Tibial nerve (tissue), 4 donors: ENCODE data around the gene KRT71. TPM values are rescaled to one million over a fixed set of nuclear protein-coding genes. Genes with fewer than 3 reads are reported as not detected.
"Not testable (repeated sequence)": the region's sequence is repeated elsewhere in the genome, so short reads cannot be mapped to it uniquely, and the experiment has no call there.

Experiments used
- DNase-seq, 2 donors: peaks; one replicate each; pipeline ENCODE4 v3.0.0-alpha.2; 2019; ENCODE audit warnings: low spot score in 2 of 2
- H3K27ac ChIP-seq, 4 donors: fragments of 200-600 bp; sonication (generic) in 3 of 4; one replicate each; pipeline ENCODE4 v1.5.1; 2017 to 2019; ENCODE audit warnings: mild to moderate bottlenecking in 1 of 4
- H3K27me3 ChIP-seq, 2 donors: fragments of 200-600 bp; sonication (generic) in 1 of 2; one replicate each; pipeline versions ENCODE4 v1.5.1 to v1.6.0; 2017 to 2019
- H3K36me3 ChIP-seq, 3 donors: fragments of 200-600 bp; sonication (generic); one replicate each; pipeline ENCODE4 v1.5.1; 2018 to 2019
- H3K4me1 ChIP-seq, 4 donors: fragments of 200-600 bp; sonication (generic) in 3 of 4; one replicate each; pipeline ENCODE4 v1.5.1; 2017 to 2019
- H3K4me3 ChIP-seq, 4 donors: fragments of 200-600 bp; sonication (generic) in 3 of 4; one replicate each; pipeline ENCODE4 v1.5.1; 2017 to 2019; ENCODE audit warnings: mild to moderate bottlenecking in 1 of 4, moderate library complexity in 1 of 4
- H3K9me3 ChIP-seq, 4 donors: fragments of 200-600 bp; sonication (generic) in 3 of 4; one replicate each; pipeline ENCODE4 v1.5.1; 2017 to 2019
- EP300 ChIP-seq, 2 donors: sonication (generic); formaldehyde crosslinking; IDR thresholded peaks; one replicate each; pipeline ENCODE4 v1.6.1; 2017; ENCODE audit warnings: antibody characterized with exemption in 2 of 2, mild to moderate bottlenecking in 1 of 2
- POLR2A ChIP-seq, 2 donors: fragments of 450-650 bp; IDR thresholded peaks; one replicate each; pipeline ENCODE4 v1.6.1; 2017; ENCODE audit warnings: antibody characterized with exemption in 2 of 2, mild to moderate bottlenecking in 2 of 2, moderate library complexity in 2 of 2
- WGBS, 2 donors: methylation state at CpG; one replicate each; pipeline ENCODE4 v1.1.5; 2018; 5-methylcytosine and 5-hydroxymethylcytosine counted together
- total RNA-seq, 4 donors: library from RNA; depleted of rRNA; stranded (reverse); fragments of >200 nt; gene quantifications; one replicate each; pipeline ENCODE4 v1.1.0, GENCODE V29; 2016
- TF ChIP-seq, protein P1 (sequence below), 5 experiments: fragments of 200-600 bp in 3 of 5; fragments of 450-650 bp in 2 of 5; sonication (generic) in 3 of 5; IDR thresholded peaks; one replicate each; pipeline ENCODE4 v1.5.1; 2016 to 2019; ENCODE audit warnings: antibody characterized with exemption in 5 of 5, mild to moderate bottlenecking in 3 of 5, moderate library complexity in 2 of 5

Gene KRT71
- total RNA-seq, 4 donors from 2014 or later, result not detected

GRCh38 chr12:52600071-52600470, 47.1 kb upstream of the KRT71 start:
- Histone ChIP-seq H3K36me3 (no peaks in the 10 kb centered on the region), H3K27ac (no peak overlapping the region), H3K9me3 (no peaks in the 10 kb centered on the region), H3K4me3 (no peak overlapping the region), H3K27me3 (peaks cover 0 to 40% of the 10 kb centered on the region in 2 donors), H3K4me1 (peaks cover 0 to 5% (median 0%) of the 10 kb centered on the region in 4 donors)
- no peak for DNase-seq
- no peak for TF ChIP-seq EP300 (IDR thresholded peaks at IDR 0.05)
- TF ChIP-seq, protein P1, sequence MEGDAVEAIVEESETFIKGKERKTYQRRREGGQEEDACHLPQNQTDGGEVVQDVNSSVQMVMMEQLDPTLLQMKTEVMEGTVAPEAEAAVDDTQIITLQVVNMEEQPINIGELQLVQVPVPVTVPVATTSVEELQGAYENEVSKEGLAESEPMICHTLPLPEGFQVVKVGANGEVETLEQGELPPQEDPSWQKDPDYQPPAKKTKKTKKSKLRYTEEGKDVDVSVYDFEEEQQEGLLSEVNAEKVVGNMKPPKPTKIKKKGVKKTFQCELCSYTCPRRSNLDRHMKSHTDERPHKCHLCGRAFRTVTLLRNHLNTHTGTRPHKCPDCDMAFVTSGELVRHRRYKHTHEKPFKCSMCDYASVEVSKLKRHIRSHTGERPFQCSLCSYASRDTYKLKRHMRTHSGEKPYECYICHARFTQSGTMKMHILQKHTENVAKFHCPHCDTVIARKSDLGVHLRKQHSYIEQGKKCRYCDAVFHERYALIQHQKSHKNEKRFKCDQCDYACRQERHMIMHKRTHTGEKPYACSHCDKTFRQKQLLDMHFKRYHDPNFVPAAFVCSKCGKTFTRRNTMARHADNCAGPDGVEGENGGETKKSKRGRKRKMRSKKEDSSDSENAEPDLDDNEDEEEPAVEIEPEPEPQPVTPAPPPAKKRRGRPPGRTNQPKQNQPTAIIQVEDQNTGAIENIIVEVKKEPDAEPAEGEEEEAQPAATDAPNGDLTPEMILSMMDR (IDR thresholded peaks at IDR 0.05), result no peak
- TF ChIP-seq POLR2A (IDR thresholded peaks at IDR 0.05), result no peak
- 63 to 64% methylated on average over 2 of the region's 2 CpGs for WGBS, 2 donors

DNA sequence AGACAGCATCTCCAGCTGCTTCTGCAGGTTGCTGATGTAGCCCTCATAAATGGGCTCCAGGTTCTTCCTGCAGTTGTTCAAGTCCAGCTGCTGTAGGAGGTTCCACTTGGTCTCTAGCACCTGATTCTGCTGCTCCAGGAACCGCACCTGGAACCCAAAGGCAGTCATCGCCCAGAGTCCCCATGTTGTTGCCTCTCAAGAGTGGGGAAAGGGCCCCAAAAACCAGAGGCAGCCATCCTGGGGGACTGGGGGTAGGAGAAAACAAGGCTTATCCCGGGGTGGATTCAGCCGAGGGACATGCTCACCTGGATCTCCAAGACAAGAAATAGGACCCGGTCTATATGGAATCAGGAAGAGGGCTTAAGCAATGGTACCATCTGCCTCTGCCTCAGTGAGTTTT, 46.0 kb upstream of the KRT71 start:
- Histone ChIP-seq H3K9me3 (no peaks in the 10 kb centered on the region), H3K4me3 (no peak overlapping the region), H3K27ac (no peak overlapping the region), H3K27me3 (peaks cover 0 to 40% of the 10 kb centered on the region in 2 donors), H3K4me1 (peaks cover 0 to 5% (median 0%) of the 10 kb centered on the region in 4 donors), H3K36me3 (no peaks in the 10 kb centered on the region)
- TF ChIP-seq POLR2A (IDR thresholded peaks at IDR 0.05), result no peak
- TF ChIP-seq EP300 (IDR thresholded peaks at IDR 0.05), result no peak
- TF ChIP-seq, protein P1 (IDR thresholded peaks at IDR 0.05), result no peak
- DNase-seq, result no peak
- WGBS, 2 donors, result 88 to 90% methylated on average over 5 of the region's 5 CpGs

DNA sequence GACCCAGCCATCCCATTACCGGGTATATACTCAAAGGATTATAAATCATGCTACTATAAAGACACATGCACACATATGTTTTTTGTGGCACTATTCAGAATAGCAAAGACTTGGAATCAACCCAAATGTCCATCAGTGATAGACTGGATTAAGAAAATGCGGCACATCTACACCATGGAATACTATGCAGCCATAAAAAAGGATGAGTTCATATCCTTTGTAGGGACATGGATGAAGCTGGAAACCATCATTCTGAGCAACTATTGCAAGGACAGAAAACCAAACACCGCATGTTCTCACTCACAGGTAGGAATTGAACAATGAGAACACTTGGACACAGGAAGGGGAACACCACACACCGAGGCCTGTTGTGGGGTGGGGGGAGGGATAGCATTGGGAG, 41.3 kb upstream of the KRT71 start:
- not testable (repeated sequence) for H3K9me3 ChIP-seq, H3K27ac ChIP-seq, H3K4me1 ChIP-seq, H3K4me3 ChIP-seq, DNase-seq, H3K27me3 ChIP-seq, H3K36me3 ChIP-seq
- 81 to 95% methylated on average over 4 of the region's 4 CpGs for WGBS, 2 donors

DNA sequence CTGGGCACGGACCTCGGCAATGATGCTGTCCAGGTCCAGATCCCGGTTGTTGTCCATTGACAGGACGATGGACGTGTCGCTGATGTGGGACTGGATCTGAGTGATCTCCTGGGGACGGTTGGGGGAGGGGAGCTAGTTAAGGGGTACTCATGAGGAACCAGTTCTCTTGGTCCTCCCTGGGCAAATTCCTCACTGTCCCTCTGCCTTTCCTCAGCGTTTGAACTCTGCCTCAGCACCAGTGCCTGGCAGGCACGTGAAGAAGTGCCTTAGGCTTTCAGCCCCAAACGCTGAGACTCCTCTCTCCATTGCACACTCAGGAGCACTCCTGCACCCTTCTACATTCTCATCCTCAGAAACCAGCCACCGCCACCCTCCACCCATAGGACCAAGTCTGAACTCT, 38.6 kb upstream of the KRT71 start:
- Histone ChIP-seq H3K9me3 (no peaks in the 10 kb centered on the region), H3K27me3 (peaks cover 0 to 1% of the 10 kb centered on the region in 2 donors), H3K27ac (no peak overlapping the region), H3K4me1 (no peaks in the 10 kb centered on the region), H3K36me3 (no peaks in the 10 kb centered on the region), H3K4me3 (no peak overlapping the region)
- 84 to 85% methylated on average over 11 of the region's 11 CpGs for WGBS, 2 donors
- TF ChIP-seq POLR2A (IDR thresholded peaks at IDR 0.05) (no peak), EP300 (IDR thresholded peaks at IDR 0.05) (no peak)
- TF ChIP-seq, protein P1 (IDR thresholded peaks at IDR 0.05), result no peak
- DNase-seq, result no peak

DNA sequence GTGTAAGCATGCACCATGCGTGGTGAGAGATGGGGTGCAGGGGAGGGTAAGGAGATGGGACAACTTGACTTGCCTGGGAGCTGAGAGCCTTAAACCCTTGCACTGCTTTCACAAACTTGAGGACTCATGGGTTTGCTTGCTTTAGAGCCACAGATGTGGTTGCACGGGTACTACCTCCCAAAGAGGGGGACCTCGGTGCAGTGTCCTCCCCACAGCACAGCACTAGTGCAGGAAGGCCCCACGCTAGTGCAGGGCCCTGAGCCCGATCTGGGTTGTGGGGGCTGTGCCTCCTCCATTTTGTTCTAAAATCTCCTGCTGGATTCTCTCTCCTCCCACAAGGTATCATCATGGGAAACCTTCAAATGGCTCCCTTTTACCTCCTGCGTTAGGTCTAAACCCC, 37.1 kb upstream of the KRT71 start:
- no peaks in the 10 kb centered on the region for H3K4me1 ChIP-seq
- no peak for DNase-seq
- WGBS, 2 donors, result 88 to 93% methylated on average over 6 of the region's 6 CpGs
- no peak overlapping the region for H3K27ac ChIP-seq
- TF ChIP-seq EP300 (IDR thresholded peaks at IDR 0.05), result no peak
- TF ChIP-seq, protein P1 (IDR thresholded peaks at IDR 0.05), result no peak
- H3K4me3 ChIP-seq, result no peak overlapping the region
- no peaks in the 10 kb centered on the region for H3K9me3 ChIP-seq
- no peaks in the 10 kb centered on the region for H3K27me3 ChIP-seq
- H3K36me3 ChIP-seq, result no peaks in the 10 kb centered on the region

GRCh38 chr12:52587563-52587962, 34.6 kb upstream of the KRT71 start:
- Histone ChIP-seq H3K4me3 (no peak overlapping the region), H3K36me3 (no peaks in the 10 kb centered on the region), H3K27me3 (no peaks in the 10 kb centered on the region), H3K27ac (no peak overlapping the region), H3K4me1 (no peaks in the 10 kb centered on the region), H3K9me3 (no peaks in the 10 kb centered on the region)
- WGBS, 2 donors, result 80 to 88% methylated on average over 17 of the region's 17 CpGs
- DNase-seq, result no peak
- no peak for TF ChIP-seq POLR2A (IDR thresholded peaks at IDR 0.05)
- TF ChIP-seq EP300 (IDR thresholded peaks at IDR 0.05), result no peak
- TF ChIP-seq, protein P1 (IDR thresholded peaks at IDR 0.05), result no peak
